B cell (primary cell): ENCODE measurements around the gene PSRC1.

Source experiments
- EZH2 ChIP-seq: IDR thresholded peaks from 2 replicates; pipeline ENCODE4 v1.6.1; 2012; ENCODE audit warnings: borderline replicate concordance, low read depth, mild to moderate bottlenecking, moderate library complexity, low read length; ENCODE audit not compliant: insufficient read depth, poor library complexity, severe bottlenecking
- TF ChIP-seq, protein P1 (sequence below): fragments of 200-600 bp; IDR thresholded peaks from one replicate; pipeline ENCODE4 v1.8.0; 2022; ENCODE audit warnings: antibody characterized with exemption, mild to moderate bottlenecking

DNA sequence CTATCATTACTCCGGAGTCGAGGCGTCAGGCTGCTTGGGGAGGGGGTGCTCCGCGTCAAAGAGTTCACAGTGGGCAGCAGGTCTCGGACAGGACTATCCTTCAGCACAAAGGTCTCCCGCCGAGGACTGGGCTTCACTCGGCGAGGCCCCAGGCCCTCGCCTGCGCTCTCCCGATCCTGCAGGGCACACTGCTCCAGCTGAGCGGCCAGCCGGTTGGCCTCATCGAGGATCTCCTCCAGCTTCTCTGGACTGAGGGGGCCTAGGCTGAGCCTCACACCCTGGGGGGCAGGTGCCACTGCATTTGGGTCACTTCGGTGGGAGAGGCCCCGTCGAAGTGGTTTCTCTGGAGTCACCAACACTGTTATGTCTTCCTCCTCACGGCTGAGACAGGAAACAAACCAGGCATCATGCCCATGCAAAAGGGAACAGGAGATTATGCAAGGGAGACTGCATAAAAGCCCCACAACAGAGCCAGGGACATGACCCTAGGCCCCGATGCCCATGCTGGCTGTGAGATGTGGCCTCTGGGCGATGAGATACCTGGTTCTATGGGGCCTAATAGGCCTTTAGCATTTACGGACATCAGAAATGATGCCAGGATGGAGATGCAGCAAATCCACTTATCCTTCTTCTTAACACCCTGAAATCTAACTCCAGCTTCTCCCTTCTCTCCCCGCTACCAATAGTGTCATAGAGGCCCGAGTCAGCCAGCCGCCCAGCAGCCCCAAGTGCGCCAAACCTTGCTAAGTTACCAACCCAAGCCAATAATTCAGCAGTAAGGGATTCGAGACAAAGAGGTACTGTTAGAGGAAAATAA is 1.1 kb downstream of the PSRC1 start:
- TF ChIP-seq, protein P1, sequence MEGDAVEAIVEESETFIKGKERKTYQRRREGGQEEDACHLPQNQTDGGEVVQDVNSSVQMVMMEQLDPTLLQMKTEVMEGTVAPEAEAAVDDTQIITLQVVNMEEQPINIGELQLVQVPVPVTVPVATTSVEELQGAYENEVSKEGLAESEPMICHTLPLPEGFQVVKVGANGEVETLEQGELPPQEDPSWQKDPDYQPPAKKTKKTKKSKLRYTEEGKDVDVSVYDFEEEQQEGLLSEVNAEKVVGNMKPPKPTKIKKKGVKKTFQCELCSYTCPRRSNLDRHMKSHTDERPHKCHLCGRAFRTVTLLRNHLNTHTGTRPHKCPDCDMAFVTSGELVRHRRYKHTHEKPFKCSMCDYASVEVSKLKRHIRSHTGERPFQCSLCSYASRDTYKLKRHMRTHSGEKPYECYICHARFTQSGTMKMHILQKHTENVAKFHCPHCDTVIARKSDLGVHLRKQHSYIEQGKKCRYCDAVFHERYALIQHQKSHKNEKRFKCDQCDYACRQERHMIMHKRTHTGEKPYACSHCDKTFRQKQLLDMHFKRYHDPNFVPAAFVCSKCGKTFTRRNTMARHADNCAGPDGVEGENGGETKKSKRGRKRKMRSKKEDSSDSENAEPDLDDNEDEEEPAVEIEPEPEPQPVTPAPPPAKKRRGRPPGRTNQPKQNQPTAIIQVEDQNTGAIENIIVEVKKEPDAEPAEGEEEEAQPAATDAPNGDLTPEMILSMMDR = no peak
- TF ChIP-seq EZH2 = no peak
